NCI-H2196 treated with DMSO at 0.1 percent for 48 hours (cell line): ENCODE data around the gene KDM8.

Experiments
- DNase-seq: peaks from one replicate; lab custom pipeline; 2025; ENCODE audit not compliant: unreplicated experiment; lab: John Stamatoyannopoulos, UW

KDM8 gene

GRCh38 chr16:27228621-27229501 lies 25.5 kb downstream of the KDM8 start:
- DNase-seq: peak; percentile 85

DNA sequence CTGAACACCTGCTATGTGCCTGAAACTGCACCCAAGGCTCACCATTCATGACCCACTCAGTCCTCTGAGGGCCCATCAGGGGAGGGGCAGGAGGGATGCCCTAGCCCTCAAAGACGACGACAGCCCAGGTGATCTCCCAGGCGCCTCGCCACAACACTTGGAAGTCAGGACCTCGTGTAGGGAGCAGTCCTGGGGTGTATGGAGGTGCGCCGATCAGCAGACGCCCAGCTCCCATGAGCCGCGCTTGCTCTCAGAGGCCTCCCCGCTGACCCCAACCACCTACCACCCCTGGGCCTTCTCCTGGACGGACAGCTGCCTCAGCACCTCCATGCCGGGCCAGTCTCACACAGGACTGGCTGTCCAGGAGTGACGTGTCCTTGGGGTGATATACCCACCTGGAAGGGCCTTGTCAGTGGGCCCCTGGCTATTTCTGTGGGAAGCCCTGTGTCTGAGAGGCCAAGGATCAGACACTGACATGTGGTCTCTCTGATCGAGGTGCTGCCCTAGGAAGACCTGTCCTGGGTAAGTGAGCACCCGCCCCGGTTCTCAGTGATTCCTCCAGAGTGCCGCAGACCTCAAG lies 26.7 kb downstream of the KDM8 start:
- no peak for DNase-seq

DNA sequence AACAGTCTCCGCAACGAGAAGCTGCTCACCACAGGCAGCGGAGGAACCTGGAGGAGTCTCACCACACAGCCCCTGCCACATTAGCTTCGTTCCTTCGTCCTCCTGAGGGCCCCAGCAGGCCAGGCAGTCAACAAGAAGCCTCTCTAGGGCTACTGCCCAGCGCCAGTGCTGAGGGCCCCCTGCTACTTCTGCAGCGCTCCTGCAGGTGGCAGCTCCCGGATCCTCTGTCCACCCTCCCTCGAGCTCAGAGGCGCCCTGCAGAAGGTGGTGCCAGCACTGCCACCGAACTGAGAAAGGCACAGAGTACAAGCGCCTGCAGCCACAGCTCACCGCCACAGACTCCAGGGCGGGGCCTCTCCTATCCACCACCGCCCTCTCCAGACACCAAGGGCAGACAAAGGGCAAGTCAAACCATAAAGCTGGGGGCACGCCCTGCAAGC lies 27.3 kb downstream of the KDM8 start:
- DNase-seq: no peak

- no peak for DNase-seq
Observed at GRCh38 chr16:27231692-27232060, 28.4 kb downstream of the KDM8 start.

GRCh38 chr16:27232061-27232900 lies 29.0 kb downstream of the KDM8 start:
- DNase-seq: no peak

DNA sequence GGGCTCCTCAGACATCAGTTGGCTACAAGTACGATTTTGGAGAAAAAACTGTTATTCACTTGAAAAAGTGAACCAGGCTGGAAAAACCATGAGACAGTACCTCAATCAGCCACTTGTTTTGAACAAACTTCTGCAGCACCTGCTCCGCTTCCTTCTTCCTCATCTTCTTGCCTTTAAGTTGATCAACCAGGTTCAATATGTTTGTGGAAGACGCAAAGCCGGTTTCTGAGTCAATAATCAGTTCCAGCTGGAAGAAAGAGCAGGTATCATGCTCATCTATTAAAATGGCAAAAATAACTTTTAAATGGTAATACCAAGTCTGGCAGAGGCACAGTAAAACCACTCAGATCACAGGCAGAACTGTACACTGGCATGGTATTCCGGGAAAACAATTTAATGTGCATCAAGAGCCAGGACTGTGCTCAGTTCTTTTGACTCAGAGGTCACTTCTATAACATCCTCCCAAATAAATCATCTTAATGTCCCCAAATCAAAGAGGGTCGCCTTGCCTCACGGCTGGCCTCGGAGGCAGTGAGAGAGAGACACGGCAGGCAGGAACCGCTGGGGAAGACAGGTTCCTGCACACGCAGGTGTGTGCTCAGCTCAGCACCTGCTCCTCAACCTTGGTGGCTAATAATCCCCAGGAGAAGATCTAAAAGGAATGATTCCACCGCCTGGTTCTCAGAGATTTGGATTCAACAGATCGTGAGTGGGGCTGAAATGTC lies 29.7 kb downstream of the KDM8 start:
- no peak for DNase-seq

DNA sequence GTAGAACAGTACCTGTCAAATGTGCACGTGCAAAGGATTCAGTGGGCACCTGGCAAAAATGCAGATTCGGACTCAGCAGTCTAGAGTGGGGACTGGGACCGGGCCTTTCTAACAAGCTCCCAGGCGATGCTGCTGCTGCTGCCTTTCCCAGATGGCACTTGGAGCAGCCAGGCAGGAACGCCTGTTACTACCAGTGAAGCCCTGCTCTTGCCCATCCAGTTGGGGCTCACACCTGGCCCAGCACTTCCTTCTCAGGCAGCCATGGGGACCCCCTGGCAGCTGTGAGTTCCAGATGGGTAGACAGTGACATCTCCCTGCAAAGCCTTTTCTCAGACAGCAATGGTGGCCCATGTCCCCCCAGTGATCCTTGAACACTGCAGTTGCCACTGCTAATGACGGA lies 30.4 kb downstream of the KDM8 start:
- DNase-seq: no peak

DNA sequence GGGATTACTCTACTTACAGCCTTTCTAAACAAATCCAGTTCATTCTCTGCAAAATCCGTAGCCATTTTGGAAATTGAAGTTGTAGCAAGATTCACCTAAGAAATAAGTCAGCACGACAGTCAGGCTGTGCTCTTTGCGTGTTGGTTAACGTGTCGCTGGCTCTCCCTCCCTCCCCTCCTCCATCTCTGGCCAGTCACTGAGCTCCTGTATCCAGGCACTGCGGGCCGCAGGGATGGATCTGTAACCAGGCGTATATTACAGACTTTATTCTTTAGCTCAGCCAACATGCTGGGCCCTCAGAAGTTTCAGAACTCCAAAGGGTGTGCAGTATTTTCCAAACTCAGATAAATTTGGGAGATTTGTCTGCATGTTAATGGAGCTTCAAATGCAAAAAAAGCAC lies 30.8 kb downstream of the KDM8 start:
- DNase-seq: no peak

- no peak for DNase-seq
Observed at GRCh38 chr16:27234603-27235002, 31.3 kb downstream of the KDM8 start.

GRCh38 chr16:27235055-27235937 lies 32.0 kb downstream of the KDM8 start:
- peak; percentile 80 for DNase-seq

DNA sequence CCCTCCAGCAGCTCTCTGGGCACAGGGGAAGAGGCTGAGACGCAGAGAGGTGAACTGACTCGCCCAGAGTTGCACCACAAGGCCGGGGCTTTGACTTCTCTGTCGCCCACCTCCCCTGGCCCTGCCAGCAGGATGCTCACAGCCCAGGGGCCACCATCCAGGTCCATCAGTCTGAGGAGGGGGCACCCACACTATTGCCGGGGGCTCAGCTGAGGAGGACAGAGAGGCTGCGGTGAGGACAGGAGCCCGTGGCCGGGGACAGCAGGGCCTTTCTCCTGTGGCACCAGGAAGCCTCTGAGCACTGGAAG lies 32.6 kb downstream of the KDM8 start:
- DNase-seq: no peak

DNA sequence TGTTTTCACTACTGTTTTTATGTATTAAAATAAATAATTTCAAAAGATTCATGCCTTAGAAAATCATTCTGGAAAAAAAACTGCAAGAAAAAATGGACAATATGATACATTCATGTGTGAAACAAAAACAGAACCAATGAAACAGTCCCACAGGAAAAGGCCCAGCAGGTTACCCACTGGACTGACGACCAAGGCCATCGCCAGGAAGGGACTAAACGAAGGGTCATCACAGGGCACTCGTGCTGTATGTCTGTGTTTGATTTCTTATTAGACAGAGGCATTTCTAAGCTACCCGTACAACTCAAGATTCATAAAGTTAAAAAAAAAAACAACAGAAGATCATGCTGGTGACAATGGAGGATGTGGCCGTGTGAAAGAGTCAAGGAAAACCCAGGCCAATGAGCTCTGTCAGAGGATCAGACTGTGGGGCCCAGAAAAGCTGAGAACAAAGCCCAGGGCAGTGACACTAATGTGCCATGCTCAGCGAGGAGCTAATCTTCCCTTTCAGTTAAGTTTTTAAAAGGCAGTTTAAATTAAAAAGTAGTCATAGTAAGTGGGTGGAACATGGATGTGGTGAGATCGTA lies 33.4 kb downstream of the KDM8 start:
- no peak for DNase-seq

DNA sequence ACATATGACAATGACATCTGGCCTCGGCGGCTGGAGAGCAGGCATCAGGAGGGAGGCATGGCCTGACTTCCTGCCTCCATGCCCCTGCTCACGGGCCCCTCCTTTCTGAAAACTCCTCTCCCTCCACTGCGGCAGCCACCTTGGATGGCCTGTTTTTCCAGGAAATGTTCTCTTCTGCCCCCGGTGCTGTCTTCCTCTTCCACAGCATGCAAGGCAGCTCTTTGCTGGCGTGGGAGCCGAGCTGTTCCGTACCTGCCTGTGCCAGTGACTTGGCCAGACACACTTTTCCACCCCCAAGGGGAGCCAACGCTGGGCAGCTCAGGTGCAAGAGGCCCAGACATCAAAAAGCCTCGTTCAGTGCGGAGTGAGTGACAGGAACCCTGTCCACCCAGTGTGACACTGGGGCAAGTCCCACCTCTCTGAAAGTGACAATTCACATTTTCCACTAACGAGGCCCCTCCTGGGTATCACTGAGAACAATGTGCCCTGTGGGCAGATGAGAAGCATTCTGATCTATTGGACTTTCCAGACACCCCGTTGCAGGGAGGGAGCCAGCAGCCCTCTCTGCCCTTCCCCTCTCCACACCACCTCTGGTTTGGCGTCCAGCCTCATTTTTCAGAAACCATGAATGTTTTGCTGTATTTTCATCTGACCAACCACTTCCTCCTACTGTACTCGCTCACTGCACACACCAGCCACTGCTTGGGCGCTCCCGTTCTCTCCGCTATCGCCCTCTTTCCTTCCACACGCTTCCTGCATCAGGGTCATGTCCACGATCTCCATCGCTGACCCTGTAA lies 34.1 kb downstream of the KDM8 start:
- no peak for DNase-seq

DNA sequence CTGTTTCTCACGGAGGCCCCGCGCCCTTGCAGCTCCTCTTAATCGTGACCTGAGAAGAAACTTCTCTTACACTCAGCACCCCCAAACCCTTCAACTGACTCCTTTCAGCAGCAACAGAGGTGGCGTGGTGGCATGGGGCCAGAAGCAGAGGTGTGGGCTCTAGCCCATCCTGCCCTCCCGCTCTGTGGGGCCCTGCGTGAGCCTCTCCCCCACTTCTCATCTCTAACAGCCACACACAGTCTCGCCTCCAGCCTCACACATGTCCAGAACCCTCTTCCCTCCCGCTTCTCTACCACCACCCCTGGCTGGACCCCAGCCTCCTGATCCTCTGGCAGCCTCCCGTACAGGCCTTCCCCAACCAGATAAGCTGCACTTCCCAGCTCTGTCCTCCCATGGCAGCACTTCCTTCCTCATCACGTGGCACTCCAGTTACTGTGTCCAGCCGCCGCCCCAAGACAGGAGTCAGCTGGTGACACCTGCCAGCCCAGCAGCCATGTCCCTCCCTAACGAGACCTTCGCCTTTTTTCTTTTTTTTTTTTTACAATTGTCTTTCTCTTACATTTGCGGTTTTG lies 34.8 kb downstream of the KDM8 start:
- no peak for DNase-seq

GRCh38 chr16:27238591-27238990 lies 35.3 kb downstream of the KDM8 start:
- no peak for DNase-seq

DNA sequence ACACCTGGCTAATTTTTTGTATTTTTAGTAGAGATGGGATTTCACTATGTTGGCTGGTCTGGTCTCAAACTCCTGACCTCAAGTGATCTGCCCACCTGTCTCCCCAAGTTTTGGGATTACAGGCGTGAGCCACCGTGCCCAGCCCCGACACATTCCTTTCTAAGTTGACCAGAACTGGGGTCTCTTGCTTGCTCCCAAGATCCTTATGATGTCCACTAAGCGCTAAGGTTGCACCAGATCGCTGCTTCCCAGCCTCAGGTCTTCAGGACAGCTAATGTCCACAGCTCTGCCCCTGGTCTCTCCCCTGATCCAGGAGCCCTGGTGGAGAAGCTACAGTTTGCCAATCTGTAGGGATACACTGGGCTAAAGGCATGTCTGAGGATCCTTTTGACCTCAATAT lies 35.7 kb downstream of the KDM8 start:
- DNase-seq: no peak

DNA sequence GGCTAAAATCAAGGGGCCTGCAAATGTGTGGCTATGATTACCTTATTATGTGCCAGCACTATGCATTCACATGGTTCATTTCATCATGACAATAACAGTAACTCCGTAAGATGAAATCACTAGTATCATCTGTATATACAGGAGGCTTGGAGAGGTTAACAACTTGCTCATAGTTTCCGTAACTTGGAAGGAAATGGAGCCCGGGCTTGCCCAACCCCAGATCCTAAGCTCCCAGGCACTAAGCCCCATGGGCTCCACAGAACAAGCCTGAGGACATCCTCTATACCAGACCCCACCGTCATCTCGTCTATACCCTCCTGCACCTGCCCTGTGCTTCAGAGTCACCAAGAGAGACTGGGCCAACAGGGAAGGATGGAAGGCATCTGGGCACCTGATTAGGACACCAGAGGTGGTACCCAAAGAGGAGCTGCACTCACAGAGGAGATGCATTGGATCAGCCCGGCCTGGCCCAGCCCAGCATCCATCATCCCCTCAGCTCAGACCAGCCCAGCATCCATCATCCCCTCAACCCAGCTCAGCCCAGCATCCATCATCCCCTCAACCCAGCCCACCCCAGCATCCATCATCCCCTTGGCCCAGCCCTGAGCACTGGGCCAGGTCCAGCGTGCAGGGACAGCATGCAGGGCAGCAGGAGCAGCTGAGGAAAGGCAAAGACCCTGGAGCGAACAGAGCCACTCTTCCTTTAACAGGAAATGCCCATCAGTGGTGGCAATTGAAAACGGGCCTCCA lies 36.8 kb downstream of the KDM8 start:
- no peak for DNase-seq

- no peak for DNase-seq
Observed at GRCh38 chr16:27240948-27241531, 37.7 kb downstream of the KDM8 start.
